GM19023 (cell line): ENCODE data around the gene ETV6.

ENCODE experiments used
- ATAC-seq: cut with Tn5 transposase; IDR thresholded peaks from one replicate; pipeline ENCODE4 v1.9.1; 2021; ENCODE audit warnings: mild to moderate bottlenecking, moderate library complexity; ENCODE audit not compliant: unreplicated experiment

The ETV6 gene

DNA sequence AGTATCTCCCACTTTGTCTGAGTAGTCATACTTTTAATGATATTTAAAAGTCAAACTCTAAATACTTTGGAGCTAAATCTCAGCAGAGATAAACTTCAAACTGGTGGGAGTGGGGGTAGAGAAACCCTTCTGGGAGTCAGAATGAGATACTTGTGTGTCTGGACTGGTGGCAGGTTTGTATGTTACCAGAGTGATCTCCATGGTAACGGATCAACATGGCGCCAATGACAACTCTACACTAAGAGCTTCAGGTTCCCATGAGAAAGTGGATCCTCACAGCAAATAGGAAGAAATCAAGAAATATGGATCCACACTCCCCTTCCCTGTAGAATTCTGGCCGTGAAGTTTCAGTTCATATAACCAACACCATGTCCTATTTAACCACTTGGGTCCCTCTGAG lies 121.9 kb downstream of the ETV6 start:
- ATAC-seq: no peak

DNA sequence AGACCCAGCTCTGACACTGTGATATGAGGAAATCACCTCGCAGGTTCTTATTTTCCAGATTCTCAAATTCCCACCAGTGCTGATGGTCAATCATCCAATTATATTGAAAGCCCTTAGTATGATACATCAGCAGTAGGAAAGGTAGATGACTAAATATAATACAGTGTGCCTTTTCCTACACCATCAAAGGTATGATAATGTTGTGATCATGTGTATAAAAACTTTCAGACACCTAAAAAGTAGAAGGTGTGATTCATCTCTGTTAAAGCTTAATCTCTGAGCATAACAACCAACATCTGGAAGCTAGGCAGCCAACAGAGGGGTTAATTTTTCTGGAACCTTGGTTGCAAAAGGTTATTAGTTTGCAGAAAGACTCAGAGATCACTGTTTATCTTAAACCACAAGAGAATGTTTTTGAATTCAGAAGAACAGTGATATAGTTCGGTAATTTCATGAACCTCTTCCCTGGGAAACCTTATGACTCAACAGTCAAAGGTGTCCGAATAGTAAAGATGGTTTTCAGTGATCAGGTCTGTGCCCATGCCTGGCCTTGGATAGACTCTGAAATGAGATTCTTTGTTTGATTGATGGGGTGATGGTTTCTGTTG lies 122.5 kb downstream of the ETV6 start:
- ATAC-seq: no peak

DNA sequence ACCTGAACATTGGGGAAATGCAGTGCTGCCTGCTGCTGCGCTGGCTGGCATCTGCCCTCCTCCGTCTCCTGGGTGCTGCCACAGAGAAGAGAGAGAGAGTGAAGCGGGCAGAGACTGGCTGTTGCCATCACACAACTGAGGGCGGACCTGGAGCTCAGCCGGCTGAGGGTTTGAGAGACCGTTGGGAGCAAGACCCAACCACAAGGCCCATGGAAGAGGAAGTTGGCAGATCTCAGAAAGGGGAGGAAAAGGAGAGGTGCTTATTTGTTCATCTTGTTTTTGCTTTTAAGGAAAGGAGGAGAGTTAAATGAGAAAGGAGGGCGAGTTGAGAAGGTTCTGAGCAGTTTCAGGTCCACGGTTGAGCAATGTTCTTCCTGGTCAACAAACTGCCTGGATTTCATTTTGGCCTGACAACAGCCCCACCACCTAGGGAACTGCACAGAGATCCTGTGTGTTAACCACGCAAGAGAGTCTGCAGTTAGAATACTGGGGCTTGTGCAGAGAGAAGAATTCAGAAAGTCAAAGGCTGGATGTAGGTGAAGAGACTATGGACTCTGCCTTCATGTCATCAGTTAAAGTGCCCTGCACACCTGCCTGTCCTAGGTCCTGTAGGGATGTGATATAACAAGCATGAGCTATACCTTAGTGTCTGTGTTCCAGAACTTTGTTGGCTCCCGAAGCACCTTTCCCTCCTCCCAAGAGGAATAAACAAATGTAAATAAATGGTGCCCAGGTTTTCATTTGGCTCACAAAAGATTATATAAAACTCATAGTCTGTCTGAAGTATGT lies 124.6 kb downstream of the ETV6 start:
- ATAC-seq: no peak

DNA sequence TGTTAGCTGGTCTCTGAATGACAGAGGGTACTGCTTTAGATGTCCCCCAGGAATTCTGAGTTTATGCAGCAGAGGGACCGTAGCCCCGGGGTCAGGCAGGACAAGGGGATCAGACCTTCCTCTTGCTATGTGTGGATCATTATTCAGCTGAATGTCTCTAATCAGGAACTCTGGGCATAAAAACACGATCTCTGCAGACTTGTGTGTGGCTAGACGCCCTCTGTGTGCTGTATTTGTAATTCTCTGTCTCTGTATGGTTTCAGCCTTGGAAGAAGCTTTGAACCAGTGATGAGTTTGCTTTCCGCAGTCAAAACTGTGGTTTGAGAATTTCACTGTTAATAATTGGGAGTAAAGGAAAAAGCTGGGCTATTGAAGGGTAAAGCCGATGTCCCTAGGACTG lies 125.3 kb downstream of the ETV6 start:
- ATAC-seq: no peak

DNA sequence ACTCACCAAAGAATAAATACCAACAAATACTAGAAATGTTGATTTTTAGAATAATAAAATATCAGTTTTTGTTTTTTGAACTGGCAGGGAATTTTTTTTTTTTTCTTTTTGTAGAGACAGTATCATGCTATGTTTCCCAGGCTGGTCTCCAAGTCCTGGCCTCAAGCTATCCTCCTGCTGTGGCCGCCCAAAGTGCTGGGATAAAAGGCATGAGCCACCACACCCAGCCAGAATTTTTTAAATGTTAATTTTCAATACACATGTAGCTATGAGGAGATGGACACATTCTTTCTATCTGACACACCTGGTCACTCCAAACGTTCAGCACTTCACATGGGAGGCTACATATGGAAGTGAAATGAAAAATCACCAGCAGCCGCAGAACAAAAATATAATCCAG lies 126.8 kb downstream of the ETV6 start:
- no peak for ATAC-seq

DNA sequence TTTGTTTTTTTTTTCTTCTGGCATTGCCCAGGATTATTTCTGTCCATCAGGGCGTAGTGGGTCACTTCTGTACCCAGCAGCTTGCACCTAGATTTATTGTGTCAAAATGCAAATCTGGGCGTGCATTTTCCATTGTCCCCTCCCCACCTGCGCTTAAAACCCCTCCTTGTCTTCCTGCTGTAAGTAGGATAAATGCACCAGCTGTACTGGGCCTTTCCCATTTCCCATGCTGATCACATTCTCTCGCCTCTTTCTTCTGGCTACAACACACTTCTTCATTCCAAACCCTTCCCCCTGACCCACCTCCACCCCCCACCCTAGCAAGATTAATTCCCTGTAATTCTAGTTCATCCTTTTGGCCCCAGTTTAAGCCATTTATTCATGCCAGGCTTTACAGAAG lies 128.0 kb downstream of the ETV6 start:
- no peak for ATAC-seq

DNA sequence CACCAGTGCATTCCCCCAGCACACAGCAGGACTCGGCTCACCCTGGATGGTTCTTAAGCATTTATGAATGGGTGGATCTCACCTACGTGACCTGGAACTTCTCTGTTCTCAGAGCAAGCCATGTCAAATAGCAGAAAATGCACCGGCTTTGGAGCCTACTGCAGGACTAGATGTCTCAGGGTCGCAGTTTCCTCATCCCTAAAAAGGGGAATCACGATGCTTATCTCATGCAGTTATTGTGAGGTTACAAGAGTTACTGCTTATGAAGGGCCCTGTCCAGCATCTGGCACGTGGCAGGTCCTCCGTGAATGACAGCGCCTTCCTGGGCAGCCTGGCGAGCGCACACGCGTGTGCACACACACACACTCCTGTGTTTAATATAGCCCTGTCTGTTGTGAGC lies 128.5 kb downstream of the ETV6 start:
- no peak for ATAC-seq

DNA sequence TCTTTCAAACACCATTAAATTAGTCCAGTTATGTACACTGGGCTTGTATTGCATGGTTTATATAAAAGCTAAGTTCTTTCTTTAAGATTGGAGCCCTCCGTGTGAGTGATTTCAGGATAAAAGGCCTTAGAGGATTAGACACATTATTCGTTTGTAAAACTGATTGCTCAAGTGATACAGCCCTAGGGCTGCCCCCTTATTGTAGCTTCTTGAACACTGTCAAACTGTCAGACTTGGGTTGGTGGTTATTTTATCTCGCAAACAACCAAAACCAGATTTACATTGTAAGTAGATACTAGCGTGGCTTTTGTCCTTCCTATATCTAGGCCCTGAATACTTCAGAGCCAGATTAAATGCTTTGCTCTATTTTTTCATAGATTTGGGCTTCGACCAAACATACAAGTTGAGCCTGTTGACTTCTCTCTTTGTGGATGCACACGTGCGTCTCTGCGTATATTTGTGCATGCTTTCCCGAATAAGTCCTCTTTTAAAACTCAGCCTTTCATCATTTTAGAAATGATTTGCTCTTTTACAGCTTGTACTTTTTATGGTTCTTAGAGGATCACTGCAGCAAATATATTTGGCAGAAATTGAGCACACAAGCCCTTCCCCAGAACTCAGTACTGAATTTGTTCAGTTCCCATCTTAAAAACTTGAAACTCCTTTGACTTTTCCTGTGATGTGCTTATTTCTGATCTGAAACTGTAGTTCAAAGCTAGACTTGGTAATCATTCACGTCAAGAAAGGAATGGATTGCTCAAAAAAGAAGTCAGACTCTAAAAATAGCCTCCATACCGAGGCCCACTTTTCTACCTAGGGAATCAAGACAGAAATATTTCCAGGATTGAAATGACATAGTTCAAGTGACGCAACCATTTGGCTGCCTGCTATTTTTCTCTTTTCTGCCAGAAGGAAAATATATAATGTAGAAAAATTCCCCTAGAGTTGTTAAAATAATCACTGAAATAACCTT lies 129.5 kb downstream of the ETV6 start:
- no peak for ATAC-seq

DNA sequence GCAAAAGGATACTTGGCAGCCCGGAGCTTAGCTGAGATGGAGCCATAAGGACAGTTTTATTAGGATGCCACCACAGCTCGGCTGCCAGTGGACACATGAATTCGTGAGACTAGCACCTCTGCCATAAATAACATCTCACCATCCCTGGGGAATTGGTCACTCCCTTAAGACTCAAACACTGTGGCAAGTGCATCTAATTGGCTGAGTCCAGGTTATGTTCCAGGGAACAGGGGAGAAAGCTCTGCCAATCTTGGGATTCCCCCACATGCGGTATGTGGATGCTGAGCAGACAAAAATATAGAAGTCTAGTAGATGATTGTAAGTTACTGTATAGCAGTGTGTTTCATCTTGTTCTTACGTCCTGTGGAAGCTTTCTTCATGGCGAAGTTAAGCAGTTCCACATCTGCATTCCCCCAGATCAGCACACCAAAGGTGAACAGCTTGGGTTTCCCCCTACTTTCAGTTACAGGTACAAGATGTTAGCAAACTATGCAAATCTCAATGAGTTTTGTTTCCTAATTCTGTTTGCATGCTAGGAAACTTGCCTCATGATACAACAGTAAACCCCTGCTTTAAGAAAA lies 131.1 kb downstream of the ETV6 start:
- peak; percentile 85 for ATAC-seq

DNA sequence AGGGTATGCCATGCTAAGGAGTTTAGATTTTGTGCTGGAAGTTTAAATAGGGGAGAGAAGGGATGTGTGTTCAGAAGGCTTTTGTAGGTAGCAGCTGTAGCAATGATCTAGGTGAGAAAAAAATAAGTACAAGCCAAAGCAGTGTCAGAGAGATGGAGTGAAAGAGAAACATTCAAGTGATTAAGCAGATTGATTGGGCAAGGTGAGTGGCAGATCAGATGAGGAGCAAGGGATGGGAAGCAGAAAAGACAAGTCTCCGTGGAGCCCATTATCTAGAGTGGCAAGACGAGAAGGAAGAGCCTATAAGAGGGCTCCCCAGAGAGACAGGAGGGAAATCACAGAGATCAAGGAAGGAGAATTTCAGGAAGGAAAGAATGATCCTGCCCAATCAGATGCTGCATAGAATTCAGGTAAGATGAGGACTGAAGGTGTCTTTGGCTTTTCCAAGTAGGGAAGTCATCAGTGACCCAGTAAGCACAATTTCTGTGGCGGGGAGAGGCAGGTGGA lies 133.5 kb downstream of the ETV6 start:
- no peak for ATAC-seq

DNA sequence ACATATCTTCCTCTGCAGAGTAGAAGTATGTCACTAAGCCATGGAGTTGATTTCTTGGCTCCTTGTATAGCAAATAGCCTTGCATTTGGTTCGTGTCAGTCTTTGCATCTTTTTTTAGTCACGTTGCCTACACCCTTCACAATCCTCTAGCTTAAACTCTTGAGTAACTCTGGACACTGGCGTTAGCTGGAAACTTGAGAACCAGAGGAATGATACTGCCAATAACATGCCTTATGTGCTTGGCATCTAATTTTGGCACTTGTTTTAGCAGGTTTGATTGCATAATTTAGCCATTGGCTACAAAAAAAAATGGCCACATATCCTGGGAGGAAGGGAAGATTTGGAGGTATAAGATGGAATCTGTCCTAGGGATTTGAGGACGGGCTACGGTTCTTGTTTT lies 136.2 kb downstream of the ETV6 start:
- ATAC-seq: no peak

DNA sequence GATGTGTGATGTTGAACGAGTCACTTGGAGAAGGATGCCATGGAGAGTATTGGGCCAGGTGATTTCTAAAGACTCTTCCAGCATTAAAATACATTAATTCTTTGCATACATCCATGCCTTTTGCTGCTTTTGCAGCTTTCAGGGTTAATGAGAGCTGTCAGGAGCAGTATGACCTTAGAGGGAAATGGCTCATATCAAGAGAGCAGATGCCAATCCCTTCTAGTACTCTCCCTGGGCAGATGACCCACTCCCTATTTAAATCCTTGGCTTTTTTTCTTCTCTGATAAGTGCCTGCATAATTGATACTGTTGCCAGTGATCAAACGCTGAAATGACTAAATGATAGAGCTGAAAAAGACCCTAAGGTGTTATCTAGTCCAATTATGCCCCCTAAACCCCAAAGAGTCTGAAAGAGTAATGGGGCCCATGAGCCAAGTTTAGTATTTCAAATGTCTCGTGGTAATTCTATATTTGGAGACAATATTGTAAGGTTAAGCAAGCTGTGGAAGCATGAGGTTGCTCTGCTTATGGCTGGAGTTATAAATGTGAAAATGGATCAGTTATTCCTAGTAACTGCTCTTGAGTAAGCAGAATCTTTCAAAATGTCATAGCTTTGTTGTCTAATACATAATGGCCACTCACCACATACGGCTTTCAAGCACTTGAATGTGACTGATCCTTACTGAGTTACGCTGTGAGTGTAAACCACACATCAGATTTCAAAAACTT lies 137.3 kb downstream of the ETV6 start:
- no peak for ATAC-seq

DNA sequence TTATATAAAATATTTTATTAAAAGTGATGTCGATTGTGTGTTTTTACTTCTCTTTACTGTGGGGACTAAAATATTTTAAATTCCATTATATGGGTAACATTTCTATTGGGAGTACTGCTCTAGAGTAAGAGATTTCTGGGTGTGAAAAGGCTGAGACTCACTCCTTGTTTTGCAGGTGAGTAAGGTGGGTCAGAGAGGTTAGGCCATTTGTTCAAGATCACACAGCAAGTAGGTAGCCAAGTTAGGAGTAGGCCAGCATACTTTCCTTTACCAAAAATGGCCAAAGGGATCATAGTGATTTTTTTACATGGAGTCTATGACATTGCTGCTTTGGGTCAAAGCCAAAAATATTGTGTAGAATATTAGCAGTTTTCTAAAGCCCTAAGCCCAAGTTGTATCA lies 138.0 kb downstream of the ETV6 start:
- ATAC-seq: no peak

DNA sequence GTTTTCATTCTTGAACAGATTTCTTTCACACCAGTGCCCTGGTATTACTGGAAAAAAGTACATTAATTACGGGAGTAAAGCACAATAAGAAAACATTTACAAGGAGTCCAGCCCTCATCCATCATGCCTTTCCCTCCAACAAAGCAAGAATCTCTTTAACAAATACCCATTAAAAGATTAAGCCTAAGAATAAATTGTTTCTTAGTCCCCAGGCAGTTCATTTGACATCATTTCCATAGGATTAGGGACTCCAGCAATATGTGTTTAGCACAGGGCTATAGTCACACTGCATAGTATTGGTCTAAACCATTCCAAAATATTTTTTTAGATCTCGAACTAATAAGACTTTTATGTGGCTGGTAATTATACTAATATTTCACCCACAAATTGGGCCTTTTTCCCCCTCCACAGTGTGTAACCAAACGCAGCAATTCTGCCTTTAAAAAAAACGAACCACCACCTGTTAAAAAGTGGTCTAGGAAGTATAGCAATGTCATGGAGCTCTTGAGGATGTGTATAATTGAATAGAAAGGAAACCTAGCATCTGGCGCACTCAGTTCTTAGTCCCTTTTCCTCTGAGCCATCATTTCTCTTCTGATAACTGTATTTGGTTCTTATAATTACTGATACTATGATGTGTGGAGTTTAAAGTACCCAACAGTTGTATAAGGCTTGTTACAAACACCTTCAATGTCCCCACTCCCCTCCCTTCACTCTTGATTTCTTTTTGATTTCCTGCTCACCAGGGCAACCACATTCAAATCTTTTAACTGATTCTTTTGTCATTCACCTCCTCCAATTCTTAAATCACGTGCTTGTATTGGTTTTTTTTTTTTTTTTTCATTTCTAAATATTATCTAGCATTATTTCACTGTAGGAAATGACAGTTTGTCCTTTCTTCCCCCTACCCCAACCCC lies 138.7 kb downstream of the ETV6 start:
- ATAC-seq: no peak

DNA sequence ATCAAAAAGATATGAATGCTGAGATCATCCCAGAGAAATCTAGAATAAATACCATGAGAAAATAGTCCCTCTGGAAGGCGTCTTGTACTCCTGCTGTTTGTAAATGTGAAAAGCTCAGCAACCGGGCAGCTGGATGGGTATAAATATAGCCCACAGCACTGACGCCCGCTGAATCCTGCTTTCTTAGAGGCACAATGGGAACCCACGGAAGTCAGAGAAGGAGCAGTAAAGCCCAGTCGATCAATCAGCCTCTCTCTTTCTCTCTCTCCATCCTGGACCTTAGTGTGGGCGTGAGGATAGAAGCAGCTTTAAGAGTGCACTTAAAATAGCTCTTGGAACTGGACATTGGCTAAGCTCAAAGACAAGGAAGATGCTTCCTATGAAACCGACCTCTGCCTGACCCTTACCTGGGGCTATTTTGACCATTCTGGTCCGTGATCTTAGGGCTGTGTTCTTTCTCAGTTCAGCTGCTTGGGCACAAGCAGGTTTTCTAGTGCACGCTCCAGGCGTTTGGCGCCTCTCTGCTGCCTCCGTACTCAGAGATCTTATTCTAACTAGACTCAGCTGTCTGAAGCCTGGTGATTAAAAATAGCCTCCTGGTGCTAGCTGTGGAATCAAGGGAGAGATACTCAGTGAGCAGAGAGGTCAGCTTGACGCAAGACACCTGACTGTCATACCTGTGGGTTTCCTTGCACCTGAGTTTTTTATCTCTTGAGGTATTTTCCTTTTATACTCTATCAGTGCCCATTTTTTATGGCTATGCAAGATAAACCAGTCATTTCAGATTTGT lies 144.6 kb downstream of the ETV6 start:
- no peak for ATAC-seq

DNA sequence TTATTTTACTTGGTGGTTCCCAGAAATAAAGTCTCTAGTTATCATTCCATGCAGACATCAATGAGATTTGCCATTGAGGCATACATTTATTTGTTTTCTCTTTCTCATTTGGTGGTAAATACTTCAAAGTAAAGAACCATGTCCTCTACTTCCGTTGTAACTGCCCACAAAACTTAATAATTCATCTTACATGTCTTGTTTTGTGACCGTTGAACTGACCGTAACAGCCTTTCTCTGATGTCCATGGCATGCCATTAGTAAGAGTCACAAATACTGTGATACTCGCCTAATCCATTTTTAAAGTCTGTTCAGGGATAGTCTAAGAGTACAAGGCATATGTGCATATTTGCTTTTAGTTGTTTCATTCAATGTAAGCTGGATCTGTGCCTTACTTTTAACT lies 145.3 kb downstream of the ETV6 start:
- no peak for ATAC-seq

DNA sequence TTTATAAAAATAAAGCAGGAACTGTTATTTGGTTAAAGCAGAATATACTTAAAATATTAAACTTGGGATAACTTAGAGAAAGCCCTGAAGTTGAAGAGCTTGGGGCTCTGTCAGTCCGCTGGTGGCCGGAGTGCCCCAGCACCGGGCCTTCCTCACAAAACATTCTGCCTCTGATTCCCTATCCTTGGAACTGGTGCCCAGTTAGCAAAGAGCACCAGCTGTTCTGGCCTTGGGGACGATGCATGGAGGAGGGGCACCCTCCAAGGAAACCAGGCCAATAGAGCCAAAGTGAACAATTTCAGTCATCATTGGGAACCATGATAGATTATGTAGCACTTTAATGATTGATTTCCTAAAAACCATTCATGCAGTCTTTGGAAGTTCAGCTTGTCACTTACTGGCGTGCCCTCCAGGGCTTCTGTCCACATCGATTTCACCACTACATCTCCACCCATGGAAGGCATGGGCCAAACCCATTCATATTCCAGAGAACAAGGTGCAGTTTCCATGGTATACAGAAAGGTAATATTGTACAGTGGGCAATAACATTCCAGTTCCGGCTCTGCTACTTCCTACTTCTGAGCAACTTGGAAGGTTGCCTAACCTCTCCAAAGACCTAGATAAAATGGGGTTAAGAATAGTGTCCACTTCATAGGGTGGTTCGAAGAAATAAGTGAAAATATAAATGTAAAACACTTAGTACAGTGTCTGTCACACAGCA lies 145.9 kb downstream of the ETV6 start:
- ATAC-seq: no peak

DNA sequence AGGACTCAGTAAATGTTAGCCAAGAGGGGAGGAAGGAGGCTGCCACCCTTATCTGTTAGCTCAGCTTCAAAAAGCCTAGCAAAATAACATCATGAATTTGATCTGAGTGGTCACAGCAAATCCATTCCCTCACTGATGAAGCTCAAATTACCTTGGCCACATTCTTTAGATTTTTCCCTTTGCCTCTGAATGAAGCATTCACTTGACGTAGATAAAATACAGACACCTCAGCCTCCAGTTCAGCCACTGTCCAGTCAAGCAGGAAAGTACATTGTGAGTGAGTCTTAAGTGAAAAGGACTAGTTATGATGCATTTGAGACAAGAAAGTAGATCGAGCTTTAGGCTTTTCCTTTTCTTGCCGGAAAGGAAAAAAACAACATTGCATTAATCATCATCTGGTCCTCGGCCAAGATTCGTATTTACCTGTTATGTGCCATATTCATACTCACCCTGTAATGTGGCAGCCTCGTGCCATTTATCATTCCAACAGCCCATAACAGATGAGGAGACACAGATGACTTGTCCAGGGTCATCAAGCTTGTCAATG lies 146.5 kb downstream of the ETV6 start:
- no peak for ATAC-seq
